ENCODE results near the gene F10.

F10 gene

DNA sequence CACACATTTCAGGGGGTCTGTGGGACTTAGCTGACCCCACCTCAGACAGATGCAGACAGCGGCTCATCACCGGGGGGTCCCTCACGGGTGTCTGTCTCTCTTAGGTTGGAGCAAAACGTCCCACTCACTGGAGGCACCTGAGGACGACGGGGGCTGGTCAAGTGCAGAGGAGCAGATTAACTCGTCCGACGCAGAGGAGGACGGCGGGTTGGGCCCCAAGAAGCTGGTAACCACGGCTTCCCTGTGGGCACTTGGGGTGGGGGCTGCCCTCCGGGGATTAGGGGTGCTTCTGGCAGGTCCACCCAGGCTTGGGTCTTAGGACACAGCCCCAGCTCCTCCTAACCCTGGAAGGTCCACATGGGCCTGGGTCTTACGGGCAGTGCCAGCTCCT is 28.2 kb upstream of the F10 start:
- no peak overlapping the region for H3K4me3 ChIP-seq (ENCODE audit: low read length in 2 of 2)
- H2BK12ac ChIP-seq (ENCODE audit: low read length), result no peak overlapping the region
- H4K91ac ChIP-seq (ENCODE audit: low read depth, low read length, poor library complexity), result no peak overlapping the region
- peaks cover 2 to 6% of the 10 kb centered on the region in 2 donors for H3K4me1 ChIP-seq (ENCODE audit: control insufficient read depth in 2 of 2, insufficient read depth in 1 of 2, low read depth in 1 of 2, low read length in 2 of 2)
- no peak overlapping the region for H3K14ac ChIP-seq (ENCODE audit: low read length)
- H3K9ac ChIP-seq (ENCODE audit: low read depth, low read length, poor library complexity), result no peak overlapping the region
- H3K9me3 ChIP-seq (replicated peaks in 1 of 2; ENCODE audit: control insufficient read depth in 2 of 2, insufficient read depth in 1 of 2, low read depth in 1 of 2, low read length in 2 of 2), result peaks cover 0 to 7% of the 10 kb centered on the region in 2 donors
- no peak overlapping the region for H2AFZ ChIP-seq (ENCODE audit: low read length)
- H3K79me1 ChIP-seq (ENCODE audit: low read depth, low read length), result no peaks in the 10 kb centered on the region
- no peak for DNase-seq (ENCODE audit: low spot score)
- H2BK5ac ChIP-seq (ENCODE audit: low read length), result peak overlapping the region; percentile 22
- no peak overlapping the region for H3K23ac ChIP-seq (ENCODE audit: low read depth, low read length, poor library complexity)
- no peak overlapping the region for H3K4me2 ChIP-seq (ENCODE audit: insufficient read depth, low read length, poor library complexity, severe bottlenecking)
- no peak overlapping the region for H3K27ac ChIP-seq (replicated peaks; ENCODE audit: low read length)
- H3K27me3 ChIP-seq (ENCODE audit: control insufficient read depth in 3 of 3, insufficient read depth in 3 of 3, low read depth in 1 of 3, low read length in 3 of 3), result no peaks in the 10 kb centered on the region
- H2AK5ac ChIP-seq (ENCODE audit: low read depth, low read length), result no peak overlapping the region
- no peak overlapping the region for H4K8ac ChIP-seq (ENCODE audit: low read depth, low read length)
- no peak overlapping the region for H2BK120ac ChIP-seq (ENCODE audit: low read depth, low read length)
- no CpG with 5 or more reads among the region's 14 CpGs for WGBS, 2 donors (ENCODE audit: extremely low coverage in 2 of 2, insufficient read length in 2 of 2, insufficient replicate concordance in 1 of 2)
- H3K18ac ChIP-seq (ENCODE audit: low read length), result no peak overlapping the region
- H3K36me3 ChIP-seq (replicated peaks in 1 of 2; ENCODE audit: control insufficient read depth in 2 of 2, insufficient read depth in 2 of 2, low read length in 2 of 2), result peaks cover 5 to 7% of the 10 kb centered on the region in 2 donors
- H3K4ac ChIP-seq (ENCODE audit: low read length), result no peak overlapping the region
- H2BK15ac ChIP-seq (ENCODE audit: low read length), result no peak overlapping the region

DNA sequence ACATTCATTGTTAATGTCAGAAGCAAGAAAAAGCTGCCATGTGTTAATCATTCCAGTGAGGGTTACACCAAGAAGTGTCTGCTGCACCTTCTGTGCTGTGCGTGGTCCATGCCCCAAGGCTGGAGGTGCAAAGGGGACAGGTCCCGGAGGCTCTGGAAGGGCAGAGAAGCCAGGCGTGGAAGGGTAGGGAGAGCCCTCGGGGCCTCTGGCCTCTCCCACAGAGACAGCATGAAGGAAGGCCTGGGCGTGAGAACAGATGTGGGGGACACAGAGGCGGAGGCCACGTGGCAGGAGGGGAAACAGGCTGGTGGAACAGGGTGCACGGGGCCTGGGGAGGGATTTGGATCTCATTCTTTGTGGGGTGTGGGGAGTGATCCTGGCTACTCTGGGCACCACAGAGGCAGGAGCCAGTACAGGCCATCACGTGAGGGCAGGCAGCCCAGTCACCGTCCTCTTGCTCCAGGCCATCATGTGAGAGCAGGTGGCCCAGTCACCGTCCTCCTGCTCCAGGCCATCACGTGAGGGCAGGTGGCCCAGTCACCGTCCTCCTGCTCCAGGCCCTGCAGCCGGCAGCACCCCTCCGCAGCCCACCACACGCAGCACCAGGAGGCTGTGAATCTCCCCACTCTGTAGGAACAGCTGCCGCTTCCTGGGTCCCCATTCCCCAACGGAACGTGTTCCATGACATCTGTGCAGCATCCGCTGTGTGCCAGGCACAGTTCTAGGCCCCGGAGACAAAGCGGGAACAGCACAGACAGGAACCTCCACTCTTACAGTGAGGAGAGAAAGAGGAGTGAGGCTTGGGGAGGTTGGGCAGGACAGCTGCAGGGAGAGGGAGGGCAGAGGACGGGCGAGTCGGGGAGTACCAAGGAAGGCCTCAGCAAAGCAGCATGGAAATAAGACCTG is 27.2 kb upstream of the F10 start:
- Histone ChIP-seq H2BK120ac (ENCODE audit: low read depth, low read length) (no peak overlapping the region), H3K18ac (ENCODE audit: low read length) (peak overlapping the region; percentile 80), H4K8ac (ENCODE audit: low read depth, low read length) (no peak overlapping the region), H3K4me3 (ENCODE audit: low read length in 2 of 2) (no peak overlapping the region), H3K4me2 (ENCODE audit: insufficient read depth, low read length, poor library complexity, severe bottlenecking) (no peak overlapping the region), H2BK5ac (ENCODE audit: low read length) (no peak overlapping the region), H2BK12ac (ENCODE audit: low read length) (peak overlapping the region; percentile 41), H3K4me1 (ENCODE audit: control insufficient read depth in 2 of 2, insufficient read depth in 1 of 2, low read depth in 1 of 2, low read length in 2 of 2) (peaks cover 0 to 2% of the 10 kb centered on the region in 2 donors), H3K9ac (ENCODE audit: low read depth, low read length, poor library complexity) (no peak overlapping the region), H2BK15ac (ENCODE audit: low read length) (no peak overlapping the region), H3K79me1 (ENCODE audit: low read depth, low read length) (no peaks in the 10 kb centered on the region), H3K36me3 (replicated peaks in 1 of 2; ENCODE audit: control insufficient read depth in 2 of 2, insufficient read depth in 2 of 2, low read length in 2 of 2) (peaks cover 0 to 3% of the 10 kb centered on the region in 2 donors), H3K4ac (ENCODE audit: low read length) (no peak overlapping the region), H4K91ac (ENCODE audit: low read depth, low read length, poor library complexity) (no peak overlapping the region), H3K9me3 (replicated peaks in 1 of 2; ENCODE audit: control insufficient read depth in 2 of 2, insufficient read depth in 1 of 2, low read depth in 1 of 2, low read length in 2 of 2) (peaks cover 0 to 7% of the 10 kb centered on the region in 2 donors), H3K23ac (ENCODE audit: low read depth, low read length, poor library complexity) (no peak overlapping the region), H2AK5ac (ENCODE audit: low read depth, low read length) (no peak overlapping the region), H3K14ac (ENCODE audit: low read length) (peak overlapping the region; percentile 56), H2AFZ (ENCODE audit: low read length) (no peak overlapping the region), H3K27ac (replicated peaks; ENCODE audit: low read length) (no peak overlapping the region), H3K27me3 (ENCODE audit: control insufficient read depth in 3 of 3, insufficient read depth in 3 of 3, low read depth in 1 of 3, low read length in 3 of 3) (no peaks in the 10 kb centered on the region)
- WGBS, 2 donors (ENCODE audit: extremely low coverage in 2 of 2, insufficient read length in 2 of 2, insufficient replicate concordance in 1 of 2), result no CpG with 5 or more reads among the region's 25 CpGs
- DNase-seq (ENCODE audit: low spot score), result no peak

DNA sequence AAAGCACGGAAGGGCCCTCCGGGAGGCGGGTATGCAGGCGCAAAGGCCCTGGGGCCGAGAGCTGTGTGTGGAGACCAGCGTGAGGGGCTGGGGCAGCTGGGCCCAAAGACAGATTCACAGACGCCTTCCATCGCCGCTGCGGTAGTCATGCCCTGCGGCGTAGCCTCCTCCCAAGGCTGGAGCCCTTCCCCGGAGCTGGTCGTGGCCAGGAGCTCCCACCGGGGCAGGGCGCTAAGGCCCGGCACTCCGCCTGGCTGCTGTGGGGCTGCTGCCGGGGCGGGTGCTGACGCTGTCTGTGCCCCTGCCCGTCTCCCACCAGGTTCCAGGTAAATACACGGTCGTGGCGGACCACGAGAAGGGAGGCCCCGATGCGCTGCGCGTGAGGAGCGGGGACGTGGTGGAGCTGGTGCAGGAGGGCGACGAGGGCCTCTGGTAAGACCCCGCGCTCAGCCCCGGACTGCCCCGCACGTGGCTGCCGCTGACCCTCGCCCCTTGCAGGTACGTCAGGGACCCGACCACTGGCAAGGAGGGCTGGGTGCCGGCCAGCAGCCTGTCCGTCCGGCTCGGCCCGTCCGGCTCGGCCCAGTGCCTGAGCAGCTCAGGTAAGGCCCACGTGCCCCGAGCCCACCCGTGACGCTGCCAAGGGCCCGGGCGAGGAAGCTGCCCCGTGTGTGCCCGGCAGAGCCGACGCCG is 26.4 kb upstream of the F10 start:
- Histone ChIP-seq H2BK5ac (ENCODE audit: low read length) (no peak overlapping the region), H2AK5ac (ENCODE audit: low read depth, low read length) (peak overlapping the region; percentile 46), H3K27ac (replicated peaks; ENCODE audit: low read length) (no peak overlapping the region), H3K36me3 (replicated peaks in 1 of 2; ENCODE audit: control insufficient read depth in 2 of 2, insufficient read depth in 2 of 2, low read length in 2 of 2) (peaks cover 0 to 2% of the 10 kb centered on the region in 2 donors), H3K4ac (ENCODE audit: low read length) (no peak overlapping the region), H3K9ac (ENCODE audit: low read depth, low read length, poor library complexity) (peak overlapping the region; percentile 12), H4K8ac (ENCODE audit: low read depth, low read length) (no peak overlapping the region), H3K23ac (ENCODE audit: low read depth, low read length, poor library complexity) (no peak overlapping the region), H3K4me3 (ENCODE audit: low read length in 2 of 2) (no peak overlapping the region), H3K4me1 (ENCODE audit: control insufficient read depth in 2 of 2, insufficient read depth in 1 of 2, low read depth in 1 of 2, low read length in 2 of 2) (peaks cover 0 to 2% of the 10 kb centered on the region in 2 donors), H2BK15ac (ENCODE audit: low read length) (no peak overlapping the region), H3K79me1 (ENCODE audit: low read depth, low read length) (no peaks in the 10 kb centered on the region), H2BK120ac (ENCODE audit: low read depth, low read length) (no peak overlapping the region), H3K18ac (ENCODE audit: low read length) (peak overlapping the region; percentile 17), H3K4me2 (ENCODE audit: insufficient read depth, low read length, poor library complexity, severe bottlenecking) (no peak overlapping the region), H3K9me3 (replicated peaks in 1 of 2; ENCODE audit: control insufficient read depth in 2 of 2, insufficient read depth in 1 of 2, low read depth in 1 of 2, low read length in 2 of 2) (peaks cover 0 to 7% of the 10 kb centered on the region in 2 donors), H3K14ac (ENCODE audit: low read length) (peak overlapping the region; percentile 63), H2AFZ (ENCODE audit: low read length) (no peak overlapping the region), H3K27me3 (ENCODE audit: control insufficient read depth in 3 of 3, insufficient read depth in 3 of 3, low read depth in 1 of 3, low read length in 3 of 3) (no peaks in the 10 kb centered on the region), H4K91ac (ENCODE audit: low read depth, low read length, poor library complexity) (no peak overlapping the region), H2BK12ac (ENCODE audit: low read length) (peak overlapping the region; percentile 41)
- DNase-seq (ENCODE audit: low spot score), result no peak
- WGBS, 2 donors (ENCODE audit: extremely low coverage in 2 of 2, insufficient read length in 2 of 2, insufficient replicate concordance in 1 of 2), result no CpG with 5 or more reads among the region's 61 CpGs

DNA sequence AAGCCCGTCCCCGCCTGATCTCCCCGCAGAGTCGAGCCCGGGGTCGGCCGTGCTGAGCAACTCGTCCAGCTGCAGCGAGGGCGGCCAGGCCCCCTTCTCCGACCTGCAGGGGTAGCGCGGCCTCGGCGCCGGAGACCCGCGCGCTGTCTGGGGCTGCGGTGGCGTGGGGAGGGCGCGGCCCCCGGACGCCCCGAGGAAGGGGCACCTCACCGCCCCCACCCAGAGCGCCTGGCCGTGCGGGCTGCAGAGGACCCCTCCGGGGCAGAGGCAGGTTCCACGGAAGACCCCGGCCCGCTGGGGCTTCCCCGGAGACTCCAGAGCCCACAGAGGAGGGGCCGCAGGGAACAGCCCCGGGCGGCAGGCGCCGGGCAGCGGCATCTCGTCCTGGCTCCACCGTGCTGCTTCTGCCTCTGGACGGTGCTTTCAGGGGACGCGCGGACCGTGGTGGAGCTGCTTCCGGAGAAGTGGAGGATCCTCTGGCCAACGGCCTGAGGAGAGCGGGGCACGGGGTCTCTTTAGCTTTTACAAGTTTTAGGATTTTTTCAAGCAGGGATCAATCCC is 25.8 kb upstream of the F10 start:
- no peak overlapping the region for H3K4me3 ChIP-seq (ENCODE audit: low read length in 2 of 2)
- no peak overlapping the region for H4K91ac ChIP-seq (ENCODE audit: low read depth, low read length, poor library complexity)
- no peak overlapping the region for H2BK120ac ChIP-seq (ENCODE audit: low read depth, low read length)
- no peaks in the 10 kb centered on the region for H3K79me1 ChIP-seq (ENCODE audit: low read depth, low read length)
- H2BK5ac ChIP-seq (ENCODE audit: low read length), result no peak overlapping the region
- H3K14ac ChIP-seq (ENCODE audit: low read length), result no peak overlapping the region
- no peaks in the 10 kb centered on the region for H3K27me3 ChIP-seq (ENCODE audit: control insufficient read depth in 3 of 3, insufficient read depth in 3 of 3, low read depth in 1 of 3, low read length in 3 of 3)
- H4K8ac ChIP-seq (ENCODE audit: low read depth, low read length), result no peak overlapping the region
- no peak overlapping the region for H3K23ac ChIP-seq (ENCODE audit: low read depth, low read length, poor library complexity)
- no peak overlapping the region for H3K18ac ChIP-seq (ENCODE audit: low read length)
- H2BK12ac ChIP-seq (ENCODE audit: low read length), result no peak overlapping the region
- no peak overlapping the region for H2BK15ac ChIP-seq (ENCODE audit: low read length)
- no peak overlapping the region for H3K27ac ChIP-seq (replicated peaks; ENCODE audit: low read length)
- peaks cover 0 to 1% of the 10 kb centered on the region in 2 donors for H3K36me3 ChIP-seq (replicated peaks in 1 of 2; ENCODE audit: control insufficient read depth in 2 of 2, insufficient read depth in 2 of 2, low read length in 2 of 2)
- no CpG with 5 or more reads among the region's 52 CpGs for WGBS, 2 donors (ENCODE audit: extremely low coverage in 2 of 2, insufficient read length in 2 of 2, insufficient replicate concordance in 1 of 2)
- no peak for DNase-seq (ENCODE audit: low spot score)
- H3K4me2 ChIP-seq (ENCODE audit: insufficient read depth, low read length, poor library complexity, severe bottlenecking), result no peak overlapping the region
- H3K9ac ChIP-seq (ENCODE audit: low read depth, low read length, poor library complexity), result no peak overlapping the region
- H3K9me3 ChIP-seq (replicated peaks in 1 of 2; ENCODE audit: control insufficient read depth in 2 of 2, insufficient read depth in 1 of 2, low read depth in 1 of 2, low read length in 2 of 2), result peaks cover 0 to 7% of the 10 kb centered on the region in 2 donors
- no peak overlapping the region for H3K4ac ChIP-seq (ENCODE audit: low read length)
- H2AFZ ChIP-seq (ENCODE audit: low read length), result no peak overlapping the region
- H3K4me1 ChIP-seq (ENCODE audit: control insufficient read depth in 2 of 2, insufficient read depth in 1 of 2, low read depth in 1 of 2, low read length in 2 of 2), result peaks cover 0 to 2% of the 10 kb centered on the region in 2 donors
- H2AK5ac ChIP-seq (ENCODE audit: low read depth, low read length), result no peak overlapping the region
